ENCODE measurements around the gene TGFBR2.

DNA sequence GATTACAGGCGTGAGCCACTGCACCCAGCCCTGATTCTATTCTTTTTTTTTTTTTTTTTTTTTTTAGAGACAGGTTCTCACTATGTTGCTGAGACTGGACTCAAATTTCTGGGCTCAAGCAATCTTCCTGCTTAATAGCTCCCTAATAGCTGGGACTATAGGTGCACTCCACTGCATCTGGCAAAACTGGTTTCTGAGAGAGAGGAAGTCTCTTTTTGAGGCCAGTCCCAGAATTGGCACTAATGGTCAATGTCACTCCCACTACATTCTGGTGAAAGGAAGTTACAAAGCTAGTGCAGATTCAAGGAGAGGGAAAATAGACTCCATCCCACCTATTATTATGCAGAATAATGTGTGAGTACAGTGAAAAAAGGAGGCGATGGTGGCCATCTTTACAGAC is 5.8 kb upstream of the TGFBR2 start:
- TF ChIP-seq, protein P1, sequence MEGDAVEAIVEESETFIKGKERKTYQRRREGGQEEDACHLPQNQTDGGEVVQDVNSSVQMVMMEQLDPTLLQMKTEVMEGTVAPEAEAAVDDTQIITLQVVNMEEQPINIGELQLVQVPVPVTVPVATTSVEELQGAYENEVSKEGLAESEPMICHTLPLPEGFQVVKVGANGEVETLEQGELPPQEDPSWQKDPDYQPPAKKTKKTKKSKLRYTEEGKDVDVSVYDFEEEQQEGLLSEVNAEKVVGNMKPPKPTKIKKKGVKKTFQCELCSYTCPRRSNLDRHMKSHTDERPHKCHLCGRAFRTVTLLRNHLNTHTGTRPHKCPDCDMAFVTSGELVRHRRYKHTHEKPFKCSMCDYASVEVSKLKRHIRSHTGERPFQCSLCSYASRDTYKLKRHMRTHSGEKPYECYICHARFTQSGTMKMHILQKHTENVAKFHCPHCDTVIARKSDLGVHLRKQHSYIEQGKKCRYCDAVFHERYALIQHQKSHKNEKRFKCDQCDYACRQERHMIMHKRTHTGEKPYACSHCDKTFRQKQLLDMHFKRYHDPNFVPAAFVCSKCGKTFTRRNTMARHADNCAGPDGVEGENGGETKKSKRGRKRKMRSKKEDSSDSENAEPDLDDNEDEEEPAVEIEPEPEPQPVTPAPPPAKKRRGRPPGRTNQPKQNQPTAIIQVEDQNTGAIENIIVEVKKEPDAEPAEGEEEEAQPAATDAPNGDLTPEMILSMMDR (conservative IDR thresholded peaks at IDR 0.05; ENCODE audit: low read depth in 2 of 2): no peak
- no peak for TF ChIP-seq EZH2 (IDR thresholded peaks at IDR 0.05; ENCODE audit: low read depth, unreplicated experiment)
- TF ChIP-seq NANOG (IDR thresholded peaks at IDR 0.05; ENCODE audit: borderline replicate concordance): no peak
- TF ChIP-seq CREB1 (CRISPR knock-in tag; IDR thresholded peaks at IDR 0.05; ENCODE audit: low read depth): no peak
- TF ChIP-seq POLR2AphosphoS5 (IDR thresholded peaks at IDR 0.05; ENCODE audit: low read depth): no peak
- no peak for TF ChIP-seq EZH2phosphoT487 (IDR thresholded peaks at IDR 0.05; ENCODE audit: unreplicated experiment)
- TF ChIP-seq ZNF331 (CRISPR knock-in tag; IDR thresholded peaks at IDR 0.05; ENCODE audit: low read depth): no peak
- no peak for TF ChIP-seq STAT1 (IDR thresholded peaks at IDR 0.05; ENCODE audit: unreplicated experiment)
- TF ChIP-seq, protein P2, sequence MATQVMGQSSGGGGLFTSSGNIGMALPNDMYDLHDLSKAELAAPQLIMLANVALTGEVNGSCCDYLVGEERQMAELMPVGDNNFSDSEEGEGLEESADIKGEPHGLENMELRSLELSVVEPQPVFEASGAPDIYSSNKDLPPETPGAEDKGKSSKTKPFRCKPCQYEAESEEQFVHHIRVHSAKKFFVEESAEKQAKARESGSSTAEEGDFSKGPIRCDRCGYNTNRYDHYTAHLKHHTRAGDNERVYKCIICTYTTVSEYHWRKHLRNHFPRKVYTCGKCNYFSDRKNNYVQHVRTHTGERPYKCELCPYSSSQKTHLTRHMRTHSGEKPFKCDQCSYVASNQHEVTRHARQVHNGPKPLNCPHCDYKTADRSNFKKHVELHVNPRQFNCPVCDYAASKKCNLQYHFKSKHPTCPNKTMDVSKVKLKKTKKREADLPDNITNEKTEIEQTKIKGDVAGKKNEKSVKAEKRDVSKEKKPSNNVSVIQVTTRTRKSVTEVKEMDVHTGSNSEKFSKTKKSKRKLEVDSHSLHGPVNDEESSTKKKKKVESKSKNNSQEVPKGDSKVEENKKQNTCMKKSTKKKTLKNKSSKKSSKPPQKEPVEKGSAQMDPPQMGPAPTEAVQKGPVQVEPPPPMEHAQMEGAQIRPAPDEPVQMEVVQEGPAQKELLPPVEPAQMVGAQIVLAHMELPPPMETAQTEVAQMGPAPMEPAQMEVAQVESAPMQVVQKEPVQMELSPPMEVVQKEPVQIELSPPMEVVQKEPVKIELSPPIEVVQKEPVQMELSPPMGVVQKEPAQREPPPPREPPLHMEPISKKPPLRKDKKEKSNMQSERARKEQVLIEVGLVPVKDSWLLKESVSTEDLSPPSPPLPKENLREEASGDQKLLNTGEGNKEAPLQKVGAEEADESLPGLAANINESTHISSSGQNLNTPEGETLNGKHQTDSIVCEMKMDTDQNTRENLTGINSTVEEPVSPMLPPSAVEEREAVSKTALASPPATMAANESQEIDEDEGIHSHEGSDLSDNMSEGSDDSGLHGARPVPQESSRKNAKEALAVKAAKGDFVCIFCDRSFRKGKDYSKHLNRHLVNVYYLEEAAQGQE (IDR thresholded peaks at IDR 0.05; ENCODE audit: unreplicated experiment): no peak
- TF ChIP-seq JUNB (IDR thresholded peaks at IDR 0.05; ENCODE audit: unreplicated experiment): no peak
- TF ChIP-seq, protein P3, sequence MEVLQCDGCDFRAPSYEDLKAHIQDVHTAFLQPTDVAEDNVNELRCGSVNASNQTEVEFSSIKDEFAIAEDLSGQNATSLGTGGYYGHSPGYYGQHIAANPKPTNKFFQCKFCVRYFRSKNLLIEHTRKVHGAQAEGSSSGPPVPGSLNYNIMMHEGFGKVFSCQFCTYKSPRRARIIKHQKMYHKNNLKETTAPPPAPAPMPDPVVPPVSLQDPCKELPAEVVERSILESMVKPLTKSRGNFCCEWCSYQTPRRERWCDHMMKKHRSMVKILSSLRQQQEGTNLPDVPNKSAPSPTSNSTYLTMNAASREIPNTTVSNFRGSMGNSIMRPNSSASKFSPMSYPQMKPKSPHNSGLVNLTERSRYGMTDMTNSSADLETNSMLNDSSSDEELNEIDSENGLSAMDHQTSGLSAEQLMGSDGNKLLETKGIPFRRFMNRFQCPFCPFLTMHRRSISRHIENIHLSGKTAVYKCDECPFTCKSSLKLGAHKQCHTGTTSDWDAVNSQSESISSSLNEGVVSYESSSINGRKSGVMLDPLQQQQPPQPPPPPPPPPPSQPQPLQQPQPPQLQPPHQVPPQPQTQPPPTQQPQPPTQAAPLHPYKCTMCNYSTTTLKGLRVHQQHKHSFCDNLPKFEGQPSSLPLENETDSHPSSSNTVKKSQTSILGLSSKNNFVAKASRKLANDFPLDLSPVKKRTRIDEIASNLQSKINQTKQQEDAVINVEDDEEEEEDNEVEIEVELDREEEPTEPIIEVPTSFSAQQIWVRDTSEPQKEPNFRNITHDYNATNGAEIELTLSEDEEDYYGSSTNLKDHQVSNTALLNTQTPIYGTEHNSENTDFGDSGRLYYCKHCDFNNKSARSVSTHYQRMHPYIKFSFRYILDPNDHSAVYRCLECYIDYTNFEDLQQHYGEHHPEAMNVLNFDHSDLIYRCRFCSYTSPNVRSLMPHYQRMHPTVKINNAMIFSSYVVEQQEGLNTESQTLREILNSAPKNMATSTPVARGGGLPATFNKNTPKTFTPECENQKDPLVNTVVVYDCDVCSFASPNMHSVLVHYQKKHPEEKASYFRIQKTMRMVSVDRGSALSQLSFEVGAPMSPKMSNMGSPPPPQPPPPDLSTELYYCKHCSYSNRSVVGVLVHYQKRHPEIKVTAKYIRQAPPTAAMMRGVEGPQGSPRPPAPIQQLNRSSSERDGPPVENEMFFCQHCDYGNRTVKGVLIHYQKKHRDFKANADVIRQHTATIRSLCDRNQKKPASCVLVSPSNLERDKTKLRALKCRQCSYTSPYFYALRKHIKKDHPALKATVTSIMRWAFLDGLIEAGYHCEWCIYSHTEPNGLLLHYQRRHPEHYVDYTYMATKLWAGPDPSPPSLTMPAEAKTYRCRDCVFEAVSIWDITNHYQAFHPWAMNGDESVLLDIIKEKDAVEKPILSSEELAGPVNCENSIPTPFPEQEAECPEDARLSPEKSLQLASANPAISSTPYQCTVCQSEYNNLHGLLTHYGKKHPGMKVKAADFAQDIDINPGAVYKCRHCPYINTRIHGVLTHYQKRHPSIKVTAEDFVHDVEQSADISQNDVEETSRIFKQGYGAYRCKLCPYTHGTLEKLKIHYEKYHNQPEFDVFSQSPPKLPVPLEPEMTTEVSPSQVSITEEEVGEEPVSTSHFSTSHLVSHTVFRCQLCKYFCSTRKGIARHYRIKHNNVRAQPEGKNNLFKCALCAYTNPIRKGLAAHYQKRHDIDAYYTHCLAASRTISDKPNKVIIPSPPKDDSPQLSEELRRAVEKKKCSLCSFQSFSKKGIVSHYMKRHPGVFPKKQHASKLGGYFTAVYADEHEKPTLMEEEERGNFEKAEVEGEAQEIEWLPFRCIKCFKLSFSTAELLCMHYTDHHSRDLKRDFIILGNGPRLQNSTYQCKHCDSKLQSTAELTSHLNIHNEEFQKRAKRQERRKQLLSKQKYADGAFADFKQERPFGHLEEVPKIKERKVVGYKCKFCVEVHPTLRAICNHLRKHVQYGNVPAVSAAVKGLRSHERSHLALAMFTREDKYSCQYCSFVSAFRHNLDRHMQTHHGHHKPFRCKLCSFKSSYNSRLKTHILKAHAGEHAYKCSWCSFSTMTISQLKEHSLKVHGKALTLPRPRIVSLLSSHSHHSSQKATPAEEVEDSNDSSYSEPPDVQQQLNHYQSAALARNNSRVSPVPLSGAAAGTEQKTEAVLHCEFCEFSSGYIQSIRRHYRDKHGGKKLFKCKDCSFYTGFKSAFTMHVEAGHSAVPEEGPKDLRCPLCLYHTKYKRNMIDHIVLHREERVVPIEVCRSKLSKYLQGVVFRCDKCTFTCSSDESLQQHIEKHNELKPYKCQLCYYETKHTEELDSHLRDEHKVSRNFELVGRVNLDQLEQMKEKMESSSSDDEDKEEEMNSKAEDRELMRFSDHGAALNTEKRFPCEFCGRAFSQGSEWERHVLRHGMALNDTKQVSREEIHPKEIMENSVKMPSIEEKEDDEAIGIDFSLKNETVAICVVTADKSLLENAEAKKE (CRISPR knock-in tag; IDR thresholded peaks at IDR 0.05): no peak
- no peak for TF ChIP-seq ZNF114 (CRISPR knock-in tag; IDR thresholded peaks at IDR 0.05)

All from GM23338 (cell line).